IMR-90 (cell line): ENCODE results near the gene NOD2. TPM values are rescaled to one million over a fixed set of nuclear protein-coding genes. Genes with fewer than 3 reads are reported as not detected.

Experiments used
- ATAC-seq: fragments of 200-7000 bp; cut with Tn5 transposase; 2 replicates; pipeline ENCODE4 v1.9.1; 2020; ENCODE audit warnings: low read depth, mild to moderate bottlenecking, moderate library complexity
- BruUV-seq: library from RNA; stranded (reverse); fragments of 400-500 nt; replicated peaks from 2 replicates; lab custom pipeline; 2021; lab: Mats Ljungman, UMichigan
- CTCF ChIA-PET: fragments of 300-600 bp; formaldehyde crosslinking; extraction: SDS; loops from one replicate; lab custom pipeline; 2021; ENCODE audit warnings: antibody characterized with exemption; lab: Yijun Ruan, JAX
- POLR2A ChIA-PET: fragments of 300-600 bp; sonication (Branson Sonifier 250); formaldehyde crosslinking; loops from one replicate; lab custom pipeline; 2022; ENCODE audit warnings: antibody characterized with exemption; ENCODE audit not compliant: unreplicated experiment; lab: Charles Lee
- DNase-seq: peaks from one replicate; pipeline ENCODE4 v3.0.0; 2013
- H2AFZ ChIP-seq: replicated peaks from 2 replicates; pipeline ENCODE3; 2013; ENCODE audit warnings: low read length, mild to moderate bottlenecking; ENCODE audit not compliant: poor library complexity
- H2AK5ac ChIP-seq: 2 replicates; pipeline ENCODE4 v1.6.1; 2013; ENCODE audit warnings: low read depth, low read length, inconsistent platforms
- H2AK9ac ChIP-seq: replicated peaks from 2 replicates; pipeline ENCODE3; 2013; ENCODE audit warnings: mild to moderate bottlenecking, low read depth, low read length, moderate library complexity; ENCODE audit not compliant: poor library complexity
- H2BK120ac ChIP-seq: 2 replicates; pipeline ENCODE4 v1.6.1; 2013; ENCODE audit warnings: low read depth, low read length, inconsistent platforms
- H2BK15ac ChIP-seq: 3 replicates; pipeline ENCODE4 v1.6.1; 2013; ENCODE audit warnings: low read depth, low read length, inconsistent platforms
- H2BK20ac ChIP-seq: 2 replicates; pipeline ENCODE4 v1.6.1; 2013; ENCODE audit warnings: low read depth, mild to moderate bottlenecking, inconsistent platforms, low read length, moderate library complexity
- H2BK5ac ChIP-seq: 2 replicates; pipeline ENCODE4 v1.6.1; 2013; ENCODE audit warnings: mild to moderate bottlenecking, low read depth, low read length, inconsistent platforms; ENCODE audit not compliant: poor library complexity, severe bottlenecking
- H3K14ac ChIP-seq: replicated peaks from 2 replicates; pipeline ENCODE4 v1.6.1; 2013; ENCODE audit warnings: low read depth, low read length, inconsistent platforms
- H3K18ac ChIP-seq: 2 replicates; pipeline ENCODE4 v1.6.1; 2013; ENCODE audit warnings: low read depth, low read length, control low read depth
- H3K23ac ChIP-seq: 2 replicates; pipeline ENCODE4 v1.6.1; 2013; ENCODE audit warnings: low read depth, low read length, inconsistent platforms
- H3K27ac ChIP-seq: 2 replicates; pipeline ENCODE4 v1.5.1; 2013; ENCODE audit warnings: mild to moderate bottlenecking, control low read depth, low read length; ENCODE audit not compliant: insufficient read depth
- H3K27me3 ChIP-seq: 2 replicates; pipeline ENCODE4 v1.6.1; 2013; ENCODE audit warnings: low read length; ENCODE audit not compliant: control insufficient read depth, insufficient read depth
- H3K36me3 ChIP-seq: 2 replicates; pipeline ENCODE4 v1.6.1; 2013; ENCODE audit warnings: low read length, mixed read lengths; ENCODE audit not compliant: control insufficient read depth, insufficient read depth
- H3K4ac ChIP-seq: 2 replicates; pipeline ENCODE4 v1.6.1; 2013; ENCODE audit warnings: low read depth, low read length, inconsistent platforms
- H3K4me1 ChIP-seq: 2 replicates; pipeline ENCODE4 v1.6.1; 2013; ENCODE audit warnings: low read length, mixed read lengths; ENCODE audit not compliant: control insufficient read depth, insufficient read depth
- H3K4me2 ChIP-seq: 2 replicates; pipeline ENCODE4 v1.6.1; 2013; ENCODE audit warnings: low read depth, mild to moderate bottlenecking, control low read depth, low read length, moderate library complexity
- H3K4me3 ChIP-seq: 2 replicates; pipeline ENCODE4 v1.5.1; 2013; ENCODE audit warnings: low read depth, mild to moderate bottlenecking, control low read depth, low read length, moderate library complexity; ENCODE audit not compliant: insufficient read depth
- H3K56ac ChIP-seq: 2 replicates; pipeline ENCODE4 v1.6.1; 2013; ENCODE audit warnings: low read length, inconsistent platforms; ENCODE audit not compliant: insufficient read depth; ENCODE audit errors: extremely low read depth
- H3K79me1 ChIP-seq, 2 experiments: 2 replicates each; pipeline ENCODE4 v1.6.1; 2013; ENCODE audit warnings: low read length in 2 of 2, inconsistent platforms in 1 of 2, low read depth in 1 of 2
- H3K9ac ChIP-seq: 2 replicates; pipeline ENCODE4 v1.6.1; 2013; ENCODE audit warnings: low read depth, low read length, control low read depth
- H3K9me1 ChIP-seq: 2 replicates; pipeline ENCODE4 v1.6.1; 2013; ENCODE audit warnings: low read length, inconsistent platforms; ENCODE audit not compliant: insufficient read depth
- H3K9me3 ChIP-seq: 2 replicates; pipeline ENCODE4 v1.6.1; 2013; ENCODE audit warnings: low read length; ENCODE audit not compliant: control insufficient read depth, insufficient read depth
- H4K20me1 ChIP-seq: 2 replicates; pipeline ENCODE4 v1.6.1; 2013; ENCODE audit warnings: low read length, inconsistent platforms; ENCODE audit not compliant: insufficient read depth
- H4K5ac ChIP-seq: 2 replicates; pipeline ENCODE4 v1.6.1; 2013; ENCODE audit warnings: mild to moderate bottlenecking, low read depth, low read length, control low read depth
- H4K8ac ChIP-seq, 2 experiments: 2 replicates each; pipeline ENCODE4 v1.6.1; 2013; ENCODE audit warnings: low read depth in 2 of 2, low read length in 2 of 2, control low read depth in 1 of 2, inconsistent platforms in 1 of 2
- H4K91ac ChIP-seq: 2 replicates; pipeline ENCODE4 v1.6.1; 2013; ENCODE audit warnings: low read depth, low read length, inconsistent platforms; ENCODE audit not compliant: insufficient read depth
- FOS ChIP-seq: fragments of 150-350 bp; IDR thresholded peaks from 2 replicates; pipeline ENCODE4 v1.6.1; 2016; ENCODE audit warnings: low read depth, low read length
- MXI1 ChIP-seq: IDR thresholded peaks from 2 replicates; pipeline ENCODE4 v1.6.1; 2012; ENCODE audit warnings: low read depth, mild to moderate bottlenecking, low read length, moderate library complexity, borderline replicate concordance
- WGBS, 2 experiments: methylation state at CpG; one replicate each; pipeline versions ENCODE4 v1.1.5 to v1.1.7; 2013; ENCODE audit warnings: missing lambda C conversion rate in 2 of 2; ENCODE audit not compliant: insufficient read length in 1 of 2; ENCODE audit errors: extremely low coverage in 2 of 2; 5-methylcytosine and 5-hydroxymethylcytosine counted together
- dilution Hi-C: fragments of 300-500 bp; cut with HindIII; formaldehyde crosslinking; loops from one replicate; pipeline ENCODE4 v1.14.3; 2018; ENCODE audit warnings: low sequenced_read_pairs; ENCODE audit not compliant: unreplicated experiment
- in situ Hi-C: fragments of 300-500 bp; cut with MboI; formaldehyde crosslinking; loops from 3 replicates; pipeline ENCODE4 v1.14.3; 2019; ENCODE audit warnings: low sequenced_read_pairs, inconsistent platforms, mixed read lengths
- intact Hi-C: fragments of 100-400 bp; cut with micrococcal nuclease; formaldehyde crosslinking; loops from 2 replicates; pipeline ENCODE4 v1.10.0; 2022
- polyA plus RNA-seq, 3 experiments: library from polyadenylated mRNA; depleted of rRNA; stranded (reverse); fragments of >200 nt; gene quantifications; 2 replicates each; pipeline ENCODE4 v1.2.3, GENCODE V29; 2012; ENCODE audit warnings: low replicate concordance in 1 of 3
- total RNA-seq: library from RNA; depleted of rRNA; stranded (reverse); fragments of >200 nt; gene quantifications from 2 replicates; pipeline ENCODE4 v1.2.3, GENCODE V29; 2012

Gene NOD2
- total and polyA plus RNA-seq, 2 of the 4 experiments (the other 2 are of a cell fraction) = not detected

DNA sequence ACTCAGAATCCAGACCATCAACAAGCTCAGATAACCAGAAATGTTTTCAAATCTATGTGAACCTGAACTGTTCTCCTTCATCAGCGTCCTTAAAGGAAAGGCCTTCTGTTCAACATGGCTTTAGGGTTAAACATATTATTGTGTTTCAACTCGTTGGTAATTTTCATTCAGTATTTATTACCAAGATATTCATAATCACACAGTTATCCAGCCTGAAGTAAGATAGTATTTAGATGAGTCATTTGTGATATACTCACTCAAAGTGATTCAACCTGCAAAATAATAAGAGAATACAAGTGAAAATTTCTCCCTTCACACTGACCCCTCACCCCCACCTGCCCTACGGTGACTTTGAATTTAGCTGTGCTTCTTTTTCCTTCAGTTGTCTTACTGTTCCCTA is 51.5 kb downstream of the NOD2 start:
- Histone ChIP-seq H2BK20ac (no peak overlapping the region), H3K4me3 (no peak overlapping the region), H3K23ac (0 out of 2 replicates have a peak overlapping the region, but pooled peaks have one; percentile 63), H3K27me3 (no peaks in the 10 kb centered on the region), H4K5ac (no peak overlapping the region), H3K4me2 (peak overlapping the region; percentile 75; the same call in 1 of the 2 replicates), H3K9me1 (no peaks in the 10 kb centered on the region; the same call in 1 of the 2 replicates), H3K9ac (no peak overlapping the region), H3K14ac (no peak overlapping the region), H3K56ac (no peak overlapping the region), H3K27ac (no peak overlapping the region), H3K36me3 (peaks cover 6% of the 10 kb centered on the region), H3K9me3 (no peaks in the 10 kb centered on the region), H2AK9ac (no peak overlapping the region), H3K4ac (no peak overlapping the region), H3K79me1 (peaks cover 18 to 21% of the 10 kb centered on the region in 2 experiments; a peak in 3 of 4 replicates), H2BK15ac (no peak overlapping the region), H4K91ac (no peak overlapping the region), H3K4me1 (peaks cover 9% of the 10 kb centered on the region), H2AFZ (no peak overlapping the region), H3K18ac (no peak overlapping the region), H4K8ac (no peak overlapping the region), H4K20me1 (no peaks in the 10 kb centered on the region), H2AK5ac (no peak overlapping the region), H2BK120ac (no peak overlapping the region), H2BK5ac (peak overlapping the region; percentile 69)
- dilution Hi-C loops = no loop called here
- TF ChIP-seq FOS (peak; percentile 67), MXI1 (no peak)
- ATAC-seq (no peak), DNase-seq (peak; percentile 55)
- whole genome bisulfite sequencing, 2 experiments = no CpG with 5 or more reads among the region's 3 CpGs
- POLR2A ChIA-PET = no interaction called here
- in situ Hi-C loops = no loop called here
- intact Hi-C loops = loop anchor here (5.0 to 10.0 kb wide), 4 partner anchors 42 to 590 kb away; partner anchors contain the start of gene TENT4B
- BruUV-seq = no TSS peak
- CTCF ChIA-PET = interaction anchor here (0.7 to 1.1 kb wide), 2 partner anchors 57 to 534 kb away, joined by 5 to 6 read pairs; no protein-coding TSS in a partner anchor
